ENCODE results near the gene NOX4.

GRCh38 chr11:89458716-89459115 lies 32.5 kb downstream of the NOX4 start:
- no peak for TF ChIP-seq CTCF (IDR thresholded peaks at IDR 0.05)
- TF ChIP-seq POLR2A (IDR thresholded peaks at IDR 0.05), result no peak
- no peak for TF ChIP-seq POLR2AphosphoS5 (IDR thresholded peaks at IDR 0.05)
